Activated CD8-positive, alpha-beta memory T cell treated with anti-CD3 and anti-CD28 coated beads, Interleukin-2, amount 50 U/mL, for 48 hours (primary cell): ENCODE data around the gene SNRNP25.

ENCODE experiments used
- DNase-seq: peaks from one replicate; pipeline ENCODE4 v3.0.0-alpha.2; 2020

SNRNP25 gene

DNA sequence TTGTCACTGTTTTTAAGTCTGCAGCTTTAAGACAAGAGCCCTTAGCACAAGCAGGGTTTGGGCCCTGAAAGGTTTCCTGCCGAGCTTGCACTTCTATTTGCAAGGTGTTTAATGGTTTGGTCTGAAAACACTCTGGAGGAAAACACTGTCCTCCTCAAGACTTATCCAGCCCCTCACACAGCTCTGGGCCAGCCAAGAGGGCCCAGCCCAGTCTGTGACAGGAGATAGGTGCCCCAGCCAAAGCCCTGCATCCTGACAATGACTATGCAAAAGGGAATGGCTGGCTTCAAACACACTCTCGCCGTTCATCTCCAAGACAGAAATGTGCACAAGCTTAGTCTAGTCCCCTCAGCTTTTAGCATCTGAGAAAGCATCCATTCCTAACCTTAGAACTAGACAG is 51.3 kb downstream of the SNRNP25 start:
- no peak for DNase-seq

GRCh38 chr16:105521-105920 is 51.9 kb downstream of the SNRNP25 start:
- no peak for DNase-seq

DNA sequence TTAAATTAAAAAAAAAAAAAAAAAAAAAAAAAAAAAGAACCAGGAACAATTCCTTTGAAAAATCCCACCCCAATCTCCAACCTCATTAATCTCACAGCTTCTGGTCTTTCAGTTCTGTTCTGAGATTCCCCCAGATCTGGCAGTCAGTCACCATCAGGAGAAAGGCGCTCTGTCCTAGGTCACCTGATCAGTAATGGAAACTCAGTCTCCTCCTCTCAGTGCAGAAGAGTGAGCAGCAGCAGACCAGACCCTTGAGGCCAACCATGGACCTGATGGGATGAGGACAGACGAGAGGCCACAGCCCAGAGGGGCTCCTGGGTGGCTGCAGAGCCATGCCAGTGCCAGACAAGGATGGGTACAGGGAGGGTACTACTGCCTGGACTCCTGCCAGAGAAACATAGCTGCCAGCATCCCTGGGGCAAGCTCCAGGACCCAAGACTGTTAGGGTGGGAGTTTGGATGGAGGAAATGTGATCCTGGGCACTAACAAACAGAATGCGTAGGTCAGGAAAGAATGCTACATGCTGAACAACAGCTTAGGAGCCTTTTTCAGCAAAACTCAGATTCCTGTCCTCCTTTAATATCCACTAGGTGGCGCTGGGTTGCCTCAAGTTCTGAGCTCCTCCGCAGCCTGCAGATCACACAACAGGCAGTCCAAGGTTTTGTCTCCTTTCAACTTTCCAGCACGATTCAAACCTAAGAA is 53.1 kb downstream of the SNRNP25 start:
- peak; percentile 63 for DNase-seq
